Suprapubic skin (tissue), 4 donors: ENCODE measurements around the gene SLC25A33. TPM values are rescaled to one million over a fixed set of nuclear protein-coding genes. Genes with fewer than 3 reads are reported as not detected.

Experiments
- DNase-seq, 2 donors: peaks; one replicate each; pipeline ENCODE4 v3.0.0-alpha.2; 2019; ENCODE audit warnings: low spot score in 2 of 2
- H3K27ac ChIP-seq: fragments of 200-600 bp; sonication (generic); one replicate; pipeline ENCODE4 v1.5.1; 2019
- H3K27me3 ChIP-seq: fragments of 200-600 bp; sonication (generic); one replicate; pipeline ENCODE4 v1.5.1; 2019
- H3K36me3 ChIP-seq: fragments of 200-600 bp; sonication (generic); one replicate; pipeline ENCODE4 v1.5.1; 2019
- H3K4me1 ChIP-seq: fragments of 200-600 bp; sonication (generic); one replicate; pipeline ENCODE4 v1.5.1; 2019
- H3K4me3 ChIP-seq: fragments of 200-600 bp; sonication (generic); one replicate; pipeline ENCODE4 v1.5.1; 2019; ENCODE audit warnings: mild to moderate bottlenecking
- H3K9me3 ChIP-seq: fragments of 200-600 bp; sonication (generic); one replicate; pipeline ENCODE4 v1.5.1; 2019
- CTCF ChIP-seq, 2 donors: fragments of 200-600 bp in 1 of 2; fragments of 450-650 bp in 1 of 2; sonication (generic) in 1 of 2; IDR thresholded peaks; one replicate each; pipeline ENCODE4 v1.5.1; 2016 to 2019; ENCODE audit warnings: antibody characterized with exemption in 2 of 2, mild to moderate bottlenecking in 1 of 2, moderate library complexity in 1 of 2
- EP300 ChIP-seq: sonication (generic); formaldehyde crosslinking; IDR thresholded peaks from one replicate; pipeline ENCODE4 v1.6.1; 2017; ENCODE audit warnings: antibody characterized with exemption
- POLR2A ChIP-seq, 2 donors: fragments of 450-650 bp; IDR thresholded peaks; one replicate each; pipeline ENCODE4 v1.6.1; 2017; ENCODE audit warnings: antibody characterized with exemption in 2 of 2, mild to moderate bottlenecking in 2 of 2, moderate library complexity in 2 of 2
- POLR2AphosphoS5 ChIP-seq, 3 donors: sonication (generic); formaldehyde crosslinking; IDR thresholded peaks; one replicate each; pipeline ENCODE4 v1.6.1; 2017; ENCODE audit warnings: antibody characterized with exemption in 3 of 3
- WGBS: methylation state at CpG from one replicate; pipeline ENCODE4 v1.1.5; 2018; 5-methylcytosine and 5-hydroxymethylcytosine counted together
- total RNA-seq, 4 donors: library from RNA; depleted of rRNA; stranded (reverse); fragments of >200 nt; gene quantifications; one replicate each; pipeline ENCODE4 v1.1.0, GENCODE V29; 2016

SLC25A33 gene
- total RNA-seq, 4 donors from 2014 or later = 2.3 to 9.7 (median 5.3) TPM

DNA sequence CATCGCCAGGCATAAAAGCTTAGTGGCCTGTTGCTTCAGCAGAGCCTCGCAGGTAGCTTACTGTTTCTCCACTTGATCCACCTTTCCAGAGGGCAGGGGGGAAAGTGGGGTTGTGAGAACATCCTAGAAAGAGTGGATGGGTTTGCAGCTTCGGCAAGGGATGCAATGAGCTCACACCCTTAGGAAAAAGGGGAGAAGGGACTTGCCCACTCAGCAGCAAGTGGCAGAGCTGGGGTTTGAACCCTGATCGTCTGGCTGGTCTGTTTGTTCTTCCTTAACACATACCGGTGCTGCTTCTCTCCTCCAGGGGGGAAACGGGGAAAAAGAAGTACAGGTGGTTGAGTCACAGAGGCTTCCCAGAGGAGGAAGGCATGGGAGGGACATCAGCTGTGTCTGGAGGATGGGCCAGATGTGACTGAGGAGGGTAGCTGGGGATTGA lies 50.5 kb downstream of the SLC25A33 start:
- Histone ChIP-seq H3K9me3 (no peaks in the 10 kb centered on the region), H3K27me3 (no peaks in the 10 kb centered on the region), H3K27ac (no peak overlapping the region), H3K36me3 (no peaks in the 10 kb centered on the region), H3K4me1 (peaks cover 55% of the 10 kb centered on the region), H3K4me3 (peak overlapping the region; percentile 83)
- DNase-seq = no peak
- WGBS = 13% methylated on average over 6 of the region's 6 CpGs
- TF ChIP-seq CTCF (IDR thresholded peaks at IDR 0.05) = no peak

DNA sequence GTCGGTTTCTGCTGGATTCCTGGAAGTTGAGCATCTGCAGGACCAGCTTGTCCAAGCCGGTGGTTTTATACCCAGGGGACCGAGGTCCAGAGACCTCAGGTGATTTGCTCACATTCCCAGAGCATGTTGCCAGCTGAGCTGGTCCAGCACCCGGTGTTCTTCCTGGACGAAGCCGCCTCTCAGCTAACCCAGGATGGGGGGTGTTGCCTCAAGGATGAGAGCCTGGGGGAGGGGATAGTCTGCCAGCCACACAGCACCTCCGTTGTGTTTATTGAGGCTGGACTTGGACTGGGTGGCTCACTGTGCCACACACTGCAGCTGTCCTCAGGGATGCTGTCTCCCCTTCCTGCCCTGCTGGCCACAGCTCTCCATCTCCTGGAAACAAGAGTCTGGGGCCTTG lies 50.9 kb downstream of the SLC25A33 start:
- Histone ChIP-seq H3K9me3 (no peaks in the 10 kb centered on the region), H3K4me1 (peaks cover 55% of the 10 kb centered on the region), H3K36me3 (no peaks in the 10 kb centered on the region), H3K4me3 (no peak overlapping the region), H3K27me3 (no peaks in the 10 kb centered on the region), H3K27ac (no peak overlapping the region)
- TF ChIP-seq POLR2AphosphoS5 (IDR thresholded peaks at IDR 0.05) = no peak
- no peak for TF ChIP-seq EP300
- no peak for TF ChIP-seq POLR2A (IDR thresholded peaks at IDR 0.05)
- TF ChIP-seq CTCF (IDR thresholded peaks at IDR 0.05) = no peak
- 55% methylated on average over 5 of the region's 7 CpGs for WGBS
- no peak for DNase-seq

GRCh38 chr1:9590945-9591668 lies 51.8 kb downstream of the SLC25A33 start:
- H3K9me3 ChIP-seq = no peaks in the 10 kb centered on the region
- no peak for TF ChIP-seq CTCF (IDR thresholded peaks at IDR 0.05)
- TF ChIP-seq POLR2A (IDR thresholded peaks at IDR 0.05) = no peak
- TF ChIP-seq POLR2AphosphoS5 (IDR thresholded peaks at IDR 0.05) = no peak
- TF ChIP-seq EP300 = no peak
- DNase-seq = no peak
- 80% methylated on average over 15 of the region's 19 CpGs for WGBS
- H3K27ac ChIP-seq = no peak overlapping the region
- H3K27me3 ChIP-seq = no peaks in the 10 kb centered on the region
- peaks cover 55% of the 10 kb centered on the region for H3K4me1 ChIP-seq
- H3K4me3 ChIP-seq = no peak overlapping the region
- no peaks in the 10 kb centered on the region for H3K36me3 ChIP-seq

DNA sequence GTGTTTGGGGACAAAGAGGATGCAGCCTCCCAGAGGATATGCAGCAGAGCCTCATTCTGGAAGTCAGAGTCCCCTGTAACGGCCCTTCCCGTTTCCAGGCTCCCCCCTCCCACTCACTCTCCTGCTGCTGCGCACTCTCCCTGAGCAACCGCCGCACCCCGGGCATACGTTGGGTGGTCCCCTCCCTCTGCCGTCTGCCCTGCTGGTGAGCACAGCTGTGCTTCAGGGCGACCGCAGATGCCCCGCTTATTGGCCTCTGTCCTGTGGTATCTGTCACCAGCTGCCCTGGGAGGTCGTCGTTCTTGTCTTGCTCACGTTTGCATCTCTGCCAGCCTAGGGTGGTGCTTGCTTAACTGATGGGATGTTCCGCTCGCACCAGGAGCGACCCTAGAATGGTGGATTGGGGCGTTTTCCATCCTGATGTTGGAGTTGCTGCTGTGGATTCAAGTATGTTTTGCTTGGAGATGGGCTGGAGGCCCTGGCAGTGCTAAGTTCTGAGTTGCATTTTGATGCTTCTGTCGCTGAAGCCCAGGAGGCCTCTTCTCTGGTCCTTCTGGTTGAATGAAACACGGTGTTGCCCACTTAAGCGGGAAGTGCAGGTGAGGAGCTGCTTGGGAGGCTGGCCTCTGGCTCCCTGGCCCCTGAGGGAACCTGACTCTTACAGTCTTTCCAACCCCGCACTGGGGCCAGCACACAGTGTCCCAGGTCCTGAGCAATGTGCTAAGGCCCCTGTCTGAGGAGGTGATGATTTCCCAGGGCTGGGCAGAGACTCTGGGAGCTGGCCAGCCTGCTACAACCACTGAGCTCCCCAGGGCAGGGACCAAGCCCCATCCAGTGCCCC lies 52.6 kb downstream of the SLC25A33 start:
- H3K4me3 ChIP-seq = no peak overlapping the region
- WGBS = 82% methylated on average over 18 of the region's 22 CpGs

More for the DNA sequence above, 52.6 kb downstream of the SLC25A33 start:
- H3K36me3 ChIP-seq = peaks cover 3% of the 10 kb centered on the region
- peaks cover 55% of the 10 kb centered on the region for H3K4me1 ChIP-seq
- no peak overlapping the region for H3K27ac ChIP-seq
- DNase-seq = peak in 1 of 2 donors; percentile 61
- H3K9me3 ChIP-seq = no peaks in the 10 kb centered on the region
- H3K27me3 ChIP-seq = no peaks in the 10 kb centered on the region
- TF ChIP-seq POLR2A (IDR thresholded peaks at IDR 0.05) (no peak), CTCF (IDR thresholded peaks at IDR 0.05) (no peak), EP300 (no peak), POLR2AphosphoS5 (IDR thresholded peaks at IDR 0.05) (no peak)
